ENCODE measurements around the gene CPZ.

The CPZ gene

DNA sequence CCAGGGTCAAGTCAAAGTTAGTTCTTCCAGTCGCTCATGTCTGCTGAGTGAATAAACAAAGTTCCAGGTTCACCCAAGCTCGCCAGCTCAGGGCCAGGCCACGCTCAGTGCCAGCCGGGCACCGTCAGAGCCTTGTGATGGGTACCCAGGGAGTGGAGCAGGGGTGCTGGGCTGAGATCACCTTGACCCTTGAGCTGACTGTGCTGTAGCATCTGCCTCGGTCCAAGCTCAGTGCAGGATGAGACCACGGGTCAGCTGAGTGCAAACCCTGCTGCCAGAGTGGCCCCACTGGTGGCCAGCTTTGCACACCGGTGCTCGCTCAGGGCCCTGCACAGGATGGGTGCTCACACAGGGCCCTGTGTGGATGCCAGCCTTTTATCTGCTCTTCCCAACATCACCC, 4.3 kb downstream of the CPZ start:
- no peak for DNase-seq

DNA sequence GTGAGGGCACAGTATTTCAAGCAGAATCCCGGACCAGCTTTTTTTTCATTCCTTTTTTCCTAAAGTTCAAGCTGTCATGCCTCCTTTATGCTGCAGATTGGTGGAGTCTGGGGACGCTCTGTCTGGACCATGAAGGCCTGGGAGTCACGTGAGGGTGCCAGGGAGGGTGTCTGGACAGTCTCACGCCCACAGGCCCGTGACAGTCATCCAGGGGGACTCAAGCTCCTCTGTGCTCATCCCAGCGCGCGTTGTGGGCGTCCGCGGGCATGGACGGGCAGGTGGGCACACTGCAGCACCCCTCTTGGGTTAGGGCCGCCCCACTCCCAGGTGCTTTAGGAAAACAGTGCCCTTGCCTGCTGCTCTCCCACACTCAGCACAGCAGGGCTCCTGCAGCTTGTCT, 4.8 kb downstream of the CPZ start:
- DNase-seq: no peak

DNA sequence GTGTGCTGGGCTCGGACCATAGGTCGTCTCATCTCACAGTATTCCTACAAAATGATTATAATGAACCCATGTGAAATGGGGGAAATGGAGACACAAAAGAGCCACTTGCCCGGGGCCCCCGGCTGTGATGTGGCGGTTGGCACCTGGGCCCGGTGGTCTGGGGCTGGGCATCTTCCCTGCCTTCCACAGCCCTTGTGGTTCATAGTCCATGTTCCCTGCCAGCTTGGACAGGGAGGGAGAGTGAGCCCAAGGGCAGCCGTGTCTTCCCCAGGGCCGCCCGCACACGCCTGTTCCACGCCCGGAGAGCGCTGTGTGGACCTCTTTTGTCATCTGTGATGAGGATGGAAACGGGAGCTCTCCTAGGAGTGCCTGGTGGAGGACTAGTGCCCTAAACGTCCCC, 5.2 kb downstream of the CPZ start:
- no peak for DNase-seq

DNA sequence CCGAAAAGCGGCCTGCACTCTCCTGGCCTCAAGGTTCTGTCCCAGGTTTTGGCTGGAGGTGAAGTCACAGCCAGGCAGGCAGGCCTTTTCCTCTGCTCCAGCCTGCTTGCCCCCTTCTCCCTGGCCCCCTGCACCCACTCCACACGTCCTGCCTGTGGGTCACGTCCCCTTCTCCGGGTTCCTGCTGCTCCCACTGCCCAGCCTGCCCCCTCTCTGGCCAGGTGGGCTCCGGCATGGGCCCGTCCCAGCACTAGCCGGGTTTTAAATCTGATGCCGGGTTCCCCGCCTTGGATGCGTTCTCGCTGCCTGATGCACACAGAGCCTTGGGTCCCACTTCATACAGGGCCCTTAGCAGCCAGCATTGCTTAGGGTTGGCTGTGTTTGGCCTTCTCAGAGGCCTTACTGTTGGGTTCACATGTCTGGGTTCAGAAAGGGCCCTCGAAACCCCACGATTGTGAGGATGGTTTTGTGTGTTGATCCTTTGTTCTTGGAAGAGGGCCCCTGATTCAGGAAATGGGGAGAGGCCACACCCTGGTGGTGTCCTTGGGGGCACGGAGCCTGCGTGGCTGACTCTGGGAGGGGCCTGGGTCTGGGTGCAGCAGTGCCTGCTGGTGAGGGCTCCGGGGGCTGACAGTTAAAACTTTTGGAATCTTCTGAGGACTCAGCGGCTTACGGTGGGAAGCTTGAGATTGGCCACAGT, 6.0 kb downstream of the CPZ start:
- no peak for DNase-seq

DNA sequence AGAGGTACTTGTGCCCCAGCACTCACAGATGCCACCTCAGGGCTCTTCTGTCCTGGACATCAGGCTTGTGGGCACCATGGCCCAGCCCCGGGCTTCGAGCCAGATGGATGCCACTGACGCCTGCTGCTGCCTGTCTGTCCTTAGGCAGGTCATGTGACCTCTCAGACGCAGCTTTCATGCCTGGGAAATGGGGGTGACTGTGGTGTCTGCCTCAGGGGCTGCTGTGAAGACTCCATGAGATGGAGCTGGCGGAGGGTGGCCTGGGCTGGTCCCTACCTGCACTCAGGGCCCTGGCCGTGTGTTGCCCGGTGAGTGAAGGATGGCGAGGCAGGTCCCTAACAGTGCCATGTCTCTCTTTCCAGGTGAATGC, 6.5 kb downstream of the CPZ start:
- DNase-seq: no peak

DNA sequence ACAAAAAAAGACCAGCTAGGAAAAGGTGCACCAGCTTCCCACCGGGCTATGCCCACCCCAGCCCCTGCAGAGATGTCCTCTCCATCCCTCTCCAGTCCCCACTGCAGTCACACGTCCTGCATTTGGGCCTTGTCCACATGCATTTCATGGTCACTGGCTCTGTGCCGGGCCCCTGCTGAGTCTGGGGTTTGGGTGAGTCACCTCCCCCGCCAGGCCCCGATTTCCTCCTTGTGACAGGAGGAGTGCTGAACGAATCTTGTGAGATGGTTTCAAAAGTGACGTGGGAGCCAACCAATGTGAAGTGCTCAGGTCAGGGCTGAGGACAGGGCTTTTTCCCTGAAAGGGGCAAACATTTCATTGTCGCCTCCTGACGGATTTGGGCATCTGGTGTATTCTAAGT, 7.1 kb downstream of the CPZ start:
- DNase-seq: no peak

DNA sequence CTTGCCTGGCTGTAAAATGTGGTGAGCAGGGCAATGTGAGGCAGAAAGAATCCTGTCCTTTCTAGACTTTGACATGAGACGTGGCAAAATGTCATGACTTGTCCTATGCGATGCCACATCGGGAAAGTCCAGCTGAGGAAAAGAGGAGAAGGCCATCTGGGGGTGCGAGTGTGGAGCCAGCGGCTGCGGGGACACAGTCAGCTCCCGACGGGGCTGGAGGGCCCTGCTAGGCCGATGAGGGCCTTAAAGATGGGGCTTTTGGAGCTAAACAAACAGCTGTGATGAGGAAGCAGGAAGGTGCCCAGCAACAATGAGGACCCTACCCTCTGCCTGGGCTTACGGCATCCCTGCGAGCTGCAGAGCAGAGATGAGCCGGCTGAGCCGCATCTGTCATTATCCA, 7.7 kb downstream of the CPZ start:
- DNase-seq: no peak

DNA sequence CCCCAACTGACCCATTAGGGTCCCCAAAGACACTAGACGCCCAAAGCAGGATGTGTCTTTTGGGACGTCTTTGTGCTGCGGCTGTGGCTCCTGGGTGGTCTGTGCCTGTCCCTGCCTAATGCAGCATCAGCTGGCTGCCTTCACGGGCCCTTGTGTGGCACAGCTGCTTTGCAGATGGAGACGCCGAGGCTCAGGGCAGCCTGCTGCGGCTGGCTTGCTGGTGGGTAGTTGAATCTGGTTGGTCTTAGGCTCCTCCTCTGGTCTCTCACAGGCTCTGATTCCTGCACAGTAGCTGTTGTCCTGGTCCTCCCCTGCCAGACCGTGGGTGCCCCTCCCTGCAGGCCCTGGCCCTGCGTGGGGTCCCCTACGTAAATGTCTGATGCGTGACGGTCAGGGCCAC, 8.1 kb downstream of the CPZ start:
- no peak for DNase-seq

DNA sequence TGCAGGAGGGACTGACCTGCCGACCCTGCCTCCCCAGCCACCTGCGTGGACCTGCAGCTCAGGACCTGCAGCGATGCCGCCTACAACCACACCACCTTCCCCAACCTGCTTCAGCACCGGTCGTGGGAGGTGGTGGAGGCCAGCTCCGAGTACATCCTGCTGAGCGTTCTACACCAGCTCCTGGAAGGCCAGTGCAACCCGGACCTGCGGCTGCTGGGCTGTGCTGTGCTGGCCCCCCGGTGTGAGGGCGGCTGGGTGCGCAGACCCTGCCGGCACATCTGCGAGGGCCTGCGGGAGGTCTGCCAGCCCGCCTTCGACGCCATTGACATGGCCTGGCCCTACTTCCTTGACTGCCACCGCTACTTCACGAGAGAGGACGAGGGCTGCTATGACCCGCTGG, 8.5 kb downstream of the CPZ start:
- DNase-seq: no peak

DNA sequence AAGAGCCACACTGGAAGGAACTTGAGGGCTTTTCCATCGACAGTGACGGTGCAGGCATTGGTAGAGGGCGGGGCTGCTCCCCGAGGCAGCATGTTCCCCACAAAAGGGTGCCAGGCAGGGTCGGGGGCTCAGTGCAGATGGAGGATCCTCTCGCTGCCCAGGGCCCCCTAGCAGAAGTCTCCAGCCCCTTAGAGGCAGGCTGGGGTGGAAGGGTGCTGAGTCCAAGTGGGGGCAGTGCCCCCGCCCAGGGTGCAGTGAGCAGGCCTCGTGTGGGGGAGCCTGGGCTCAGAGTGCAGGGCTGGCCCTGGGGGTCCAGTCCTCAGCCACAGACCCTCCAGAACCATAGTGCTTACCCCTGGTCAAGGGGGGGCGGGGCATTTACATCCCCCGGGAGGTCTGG, 9.0 kb downstream of the CPZ start:
- DNase-seq: no peak

DNA sequence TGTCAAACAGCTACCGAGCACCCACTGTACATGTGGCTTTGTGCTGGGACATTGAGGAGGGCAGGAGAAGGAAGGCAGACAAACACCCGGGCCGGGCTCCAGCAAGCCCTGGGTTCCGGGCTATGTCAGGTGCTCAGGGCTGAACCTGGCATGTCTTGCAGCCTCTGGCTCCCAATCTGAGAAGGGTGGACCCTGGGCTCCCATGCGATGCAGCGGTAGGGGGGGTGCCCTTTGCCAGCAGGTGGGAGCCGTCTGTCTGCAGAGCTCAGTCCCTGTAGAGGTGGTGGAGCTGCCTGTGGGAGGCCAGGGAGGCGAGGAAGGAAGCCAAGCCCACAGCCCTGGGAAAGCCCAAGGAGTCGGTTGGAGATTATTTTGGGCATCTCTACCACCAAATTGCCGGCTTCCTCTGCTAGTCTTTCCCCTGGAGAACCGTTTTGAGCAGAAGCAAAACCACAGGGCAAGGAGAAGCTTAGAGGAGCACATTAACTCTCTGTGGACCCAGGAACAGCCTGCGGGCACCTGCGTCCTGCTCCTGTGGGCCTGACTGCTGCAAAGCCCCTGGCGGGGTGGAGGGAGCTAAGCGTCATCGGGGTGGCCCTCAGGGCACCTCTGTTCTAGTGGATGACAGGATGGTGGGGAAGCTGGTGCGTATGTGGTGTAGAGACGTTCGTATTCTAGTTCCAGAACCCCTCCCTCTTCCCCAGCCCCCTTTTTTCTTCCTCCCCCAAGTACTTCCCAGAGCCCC, 10.3 kb downstream of the CPZ start:
- DNase-seq: no peak

DNA sequence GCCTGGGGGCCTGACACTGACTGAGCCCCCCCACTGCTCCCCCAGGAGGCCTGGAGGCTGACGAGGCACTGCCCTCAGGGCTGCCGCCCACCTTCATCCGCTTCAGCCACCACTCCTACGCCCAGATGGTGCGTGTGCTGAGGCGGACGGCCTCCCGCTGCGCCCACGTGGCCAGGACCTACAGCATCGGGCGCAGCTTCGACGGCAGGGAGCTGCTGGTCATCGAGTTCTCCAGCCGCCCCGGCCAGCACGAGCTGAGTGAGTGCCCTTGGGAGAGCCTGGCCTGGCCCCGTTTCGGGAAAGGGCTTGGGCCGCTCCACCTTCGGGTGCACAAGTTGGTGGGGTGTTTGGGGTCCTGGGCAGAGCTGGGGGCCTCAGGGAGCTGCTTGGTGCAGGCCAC, 11.4 kb downstream of the CPZ start:
- no peak for DNase-seq

DNA sequence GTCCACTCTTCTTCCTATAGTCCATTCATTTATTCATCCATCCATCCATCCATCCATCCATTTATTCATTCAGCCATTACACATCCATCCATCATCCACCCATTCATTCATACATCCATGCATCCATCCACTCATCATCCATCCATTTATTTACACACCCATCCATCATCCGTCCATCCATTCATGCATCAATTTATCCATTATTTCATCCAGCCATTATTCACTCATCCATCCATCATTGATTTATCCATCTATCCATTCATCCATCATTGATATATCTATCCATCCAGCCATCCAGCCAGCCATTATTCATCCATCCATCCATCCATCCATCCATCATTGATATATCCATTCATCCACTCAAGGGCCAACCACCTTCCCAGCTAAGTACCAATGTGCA, 12.7 kb downstream of the CPZ start:
- no peak for DNase-seq

DNA sequence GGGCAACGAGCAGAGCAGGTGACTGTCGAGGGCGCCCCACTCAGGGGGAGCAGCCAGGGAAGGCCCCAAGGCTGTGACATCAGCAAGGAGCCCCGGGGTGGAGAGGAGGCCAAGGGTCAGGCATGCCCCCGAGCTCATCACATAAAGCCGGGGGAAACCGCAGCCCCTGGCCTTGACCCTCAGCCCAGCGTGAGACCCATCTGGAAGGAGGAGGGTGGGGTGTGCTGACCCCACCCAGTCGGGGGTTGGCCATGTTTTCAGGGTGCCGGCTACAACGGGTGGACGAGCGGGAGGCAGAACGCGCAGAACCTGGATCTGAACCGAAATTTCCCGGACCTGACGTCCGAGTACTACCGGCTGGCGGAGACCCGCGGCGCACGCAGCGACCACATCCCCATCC, 13.9 kb downstream of the CPZ start:
- no peak for DNase-seq

DNA sequence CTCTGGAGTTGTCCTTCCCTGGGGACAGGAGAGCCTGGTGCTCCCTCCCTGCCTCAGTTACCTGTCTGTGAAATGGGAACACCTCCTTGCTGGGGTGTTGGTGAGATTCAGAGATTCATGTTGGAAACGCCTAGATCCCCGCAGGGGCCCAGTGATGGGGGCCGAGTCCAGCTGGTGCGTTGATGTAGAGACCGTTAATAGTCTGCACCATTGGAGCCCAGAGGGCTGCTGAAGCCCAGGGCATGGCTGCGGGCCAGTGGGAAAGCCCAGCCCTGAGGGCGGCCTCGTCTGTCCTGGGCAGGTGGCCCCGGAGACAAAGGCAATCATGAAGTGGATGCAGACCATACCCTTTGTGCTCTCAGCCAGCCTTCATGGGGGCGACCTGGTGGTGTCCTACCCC, 14.4 kb downstream of the CPZ start:
- no peak for DNase-seq

DNA sequence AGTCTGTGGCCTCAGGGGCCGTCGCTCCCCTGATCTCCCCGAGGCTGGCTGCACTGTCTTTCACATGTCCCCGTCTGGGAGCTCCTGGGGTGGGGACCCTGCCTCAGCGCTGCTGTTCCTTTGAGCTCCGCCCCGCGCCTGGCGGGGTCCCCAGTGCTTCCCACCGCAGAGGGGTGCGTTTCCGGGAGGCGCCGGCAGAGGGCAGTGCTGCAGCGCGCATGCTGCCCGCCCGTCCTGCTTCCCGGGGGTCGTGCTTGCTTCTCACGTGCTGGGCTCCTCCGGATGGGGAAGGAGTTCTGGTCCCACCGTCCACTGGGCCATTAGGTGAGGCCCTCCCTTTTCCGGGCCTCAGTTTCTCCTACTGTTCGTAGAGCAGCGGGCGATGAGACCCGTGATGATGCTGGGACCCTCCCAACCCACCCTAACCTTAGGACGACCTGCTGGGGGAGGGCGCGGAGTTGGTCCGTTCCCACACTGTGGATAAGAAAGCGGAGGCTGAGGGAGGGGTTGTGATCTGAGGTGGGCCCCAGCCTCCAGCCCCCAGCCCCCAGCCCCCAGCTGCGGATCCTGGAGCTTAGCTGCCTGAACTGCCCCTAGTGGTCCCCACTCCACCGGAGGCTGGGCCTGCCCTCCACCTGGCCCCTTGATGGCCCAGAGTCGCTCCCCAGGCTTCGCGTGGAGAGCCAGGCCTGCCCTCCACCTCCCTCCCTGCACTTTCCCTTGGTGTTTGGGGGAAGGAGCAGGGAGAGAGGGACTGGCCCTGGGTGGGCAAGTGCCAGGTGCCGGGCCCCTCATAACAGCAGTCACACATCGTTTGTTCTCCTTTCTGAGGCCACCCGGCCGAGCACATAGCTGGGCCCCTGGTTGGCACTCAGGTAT, 15.3 kb downstream of the CPZ start:
- no peak for DNase-seq

DNA sequence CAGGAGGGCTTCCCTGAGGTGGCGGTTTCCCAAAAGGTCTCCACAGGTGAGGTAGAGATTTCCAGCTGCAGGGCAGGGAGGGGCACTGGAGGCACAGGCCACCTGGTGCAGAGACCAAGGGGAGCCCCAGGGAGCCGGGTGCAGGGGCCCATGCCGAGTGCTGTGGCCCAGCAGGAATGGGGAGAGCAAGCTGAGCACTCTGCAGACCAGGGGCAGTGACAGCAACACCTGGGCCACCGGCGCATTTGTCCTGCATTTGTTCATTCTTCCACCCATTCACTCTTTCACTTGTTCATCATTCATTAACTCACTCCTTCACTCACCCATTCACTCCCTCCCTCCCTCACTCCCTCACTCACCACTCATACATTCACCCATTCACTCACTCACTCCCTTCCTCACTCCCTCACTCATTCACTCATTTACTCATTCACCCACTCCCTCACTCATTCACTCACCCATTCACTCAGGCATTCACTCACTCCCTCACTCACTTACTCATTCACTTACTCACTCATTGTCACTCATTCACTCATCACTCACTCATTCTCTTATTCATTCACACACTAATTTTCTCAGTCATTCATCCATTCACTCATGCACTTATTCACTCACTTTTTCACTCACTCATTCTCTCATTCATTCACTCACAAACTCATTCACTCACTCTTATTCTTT, 16.3 kb downstream of the CPZ start:
- DNase-seq: no peak

DNA sequence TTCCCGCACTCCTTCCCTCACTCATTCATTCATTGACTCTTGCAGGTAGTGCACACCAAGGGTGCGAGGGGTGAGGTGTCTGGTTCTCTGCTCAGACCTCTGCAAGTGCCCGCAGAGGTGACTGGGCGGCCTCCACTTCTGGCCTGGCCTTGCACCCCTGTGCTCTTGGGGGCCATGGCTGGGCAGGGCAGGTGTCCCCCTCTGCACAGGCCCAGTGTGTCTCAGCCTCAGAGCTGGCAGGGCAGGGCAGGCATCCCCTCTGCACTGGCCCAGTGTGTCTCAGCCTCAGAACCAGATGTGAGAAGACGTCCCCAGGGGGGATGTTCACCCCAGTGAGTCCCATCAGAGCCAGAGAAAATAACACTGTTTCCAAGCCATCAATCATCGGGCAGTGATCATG, 16.8 kb downstream of the CPZ start:
- no peak for DNase-seq

DNA sequence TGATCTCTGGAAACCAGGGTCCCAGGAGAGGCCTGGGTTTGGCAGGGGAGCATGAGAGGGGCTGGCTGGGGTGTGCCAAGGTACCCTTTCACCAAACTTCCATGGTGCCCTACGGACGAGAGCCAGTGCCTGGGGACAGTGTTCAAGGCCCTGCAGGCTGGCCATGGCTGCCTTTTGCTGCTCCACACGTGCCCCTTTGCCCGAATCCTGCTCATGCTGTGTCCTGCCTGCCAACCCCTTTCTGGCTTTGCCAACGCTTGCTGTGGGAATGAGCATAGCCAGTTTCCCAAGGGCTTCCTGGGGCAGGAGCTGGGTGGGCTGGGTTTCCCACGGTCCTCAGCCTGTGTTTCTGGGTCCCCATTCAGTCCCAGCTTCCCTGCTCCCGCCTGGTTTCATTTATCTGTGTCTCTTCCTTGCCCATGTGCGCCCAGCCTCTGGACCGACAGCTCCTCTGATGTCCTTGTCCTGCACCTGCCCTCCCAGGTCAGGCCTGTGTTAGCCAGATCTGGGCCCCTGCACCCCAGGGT, 17.3 kb downstream of the CPZ start:
- DNase-seq: no peak

DNA sequence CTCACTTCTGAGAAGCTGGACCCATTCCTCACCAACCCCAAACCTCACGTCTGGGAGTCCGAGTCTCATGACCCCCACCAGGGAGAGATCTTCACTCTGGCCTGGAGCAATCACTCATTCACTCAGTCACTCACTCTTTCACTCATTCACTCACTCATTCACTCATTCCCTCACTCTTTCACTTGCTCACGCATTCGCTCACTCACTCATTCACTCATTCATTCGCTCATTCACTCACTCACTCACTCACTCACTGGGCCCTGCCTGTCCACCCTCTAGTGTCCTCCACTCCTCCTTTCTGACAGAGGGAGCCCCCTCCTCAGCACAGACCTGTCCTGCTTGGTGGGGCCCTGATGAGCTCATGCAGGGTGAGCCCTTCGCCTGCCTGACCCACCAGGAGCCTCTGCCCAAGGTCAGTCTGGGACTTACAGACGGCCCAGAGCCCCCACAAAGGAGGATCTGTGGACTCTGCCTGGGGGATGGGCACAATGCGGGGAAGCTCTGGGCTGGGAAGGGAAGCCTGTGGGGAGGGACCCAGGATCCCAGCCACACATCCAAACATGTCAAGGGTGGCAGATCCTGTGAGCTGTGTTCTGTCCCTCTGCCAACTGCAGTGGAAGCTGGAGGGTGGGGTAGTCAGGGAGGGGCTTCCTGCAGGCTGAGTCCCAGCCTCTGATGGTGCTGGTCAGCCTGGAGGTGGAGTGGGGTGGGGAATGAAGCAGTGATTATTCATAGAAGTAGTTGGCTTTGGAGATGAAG, 18.5 kb downstream of the CPZ start:
- no peak for DNase-seq

DNA sequence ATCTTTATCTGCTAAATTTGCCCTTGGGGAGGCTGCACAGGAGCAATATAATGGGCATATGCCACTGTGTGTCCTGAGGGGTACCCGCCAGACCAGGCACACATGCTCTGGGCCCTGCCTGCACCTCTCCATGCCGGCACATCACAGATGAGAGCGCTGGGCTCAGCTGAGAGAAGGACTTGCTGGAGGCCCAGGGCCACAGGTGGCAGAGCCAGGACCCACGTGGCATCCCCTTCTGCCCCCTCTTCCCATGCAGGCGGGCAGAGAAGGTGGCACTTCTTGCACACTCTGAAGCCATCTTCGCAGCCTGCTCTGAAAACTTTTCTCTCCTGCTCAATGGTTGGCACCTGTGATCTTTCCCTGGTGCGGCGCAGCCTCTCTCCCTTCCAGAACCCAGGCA, 20.1 kb downstream of the CPZ start:
- no peak for DNase-seq

Measured in NCI-H1417 treated with DMSO at 0.1 percent for 48 hours (cell line).